PFSK-1 (cell line): ENCODE data around the gene TEKT3.

Source experiments
- POLR2AphosphoS5 ChIP-seq: IDR thresholded peaks from 2 replicates; pipeline ENCODE4 v1.6.1; 2012; ENCODE audit warnings: low read depth, mild to moderate bottlenecking, control low read depth, low read length, moderate library complexity
- REST ChIP-seq, 2 experiments: IDR thresholded peaks; 2 replicates each; pipeline versions ENCODE4 v1.6.1 to v1.8.0; 2011 to 2012; ENCODE audit warnings: low read depth in 2 of 2, low read length in 2 of 2, control low read depth in 1 of 2, inconsistent platforms in 1 of 2, mild to moderate bottlenecking in 1 of 2, moderate library complexity in 1 of 2; ENCODE audit not compliant: insufficient read depth in 1 of 2
- SIN3A ChIP-seq: IDR thresholded peaks from 2 replicates; pipeline ENCODE4 v1.6.1; 2012; ENCODE audit warnings: mild to moderate bottlenecking, low read length, moderate library complexity, borderline replicate concordance; ENCODE audit not compliant: insufficient read depth
- TAF1 ChIP-seq: IDR thresholded peaks from 2 replicates; pipeline ENCODE4 v1.6.1; 2012; ENCODE audit warnings: low read length, control low read depth, borderline replicate concordance; ENCODE audit not compliant: insufficient read depth

GRCh38 chr17:15255713-15256454 lies 85.5 kb downstream of the TEKT3 start:
- TF ChIP-seq SIN3A (no peak), POLR2AphosphoS5 (no peak), REST (IDR thresholded peaks at IDR 0.05; ENCODE audit: insufficient read depth in 1 of 2, low read depth in 2 of 2, low read length in 2 of 2) (no peak), TAF1 (no peak)
